Measurements from ENCODE around the gene ERC2.

- TF ChIP-seq CTCF (conservative IDR thresholded peaks at IDR 0.05; ENCODE audit: low read depth, low read length), result no peak
- TF ChIP-seq EZH2 (IDR thresholded peaks at IDR 0.05; ENCODE audit: low read length, unreplicated experiment), result no peak
- no peak for TF ChIP-seq EZH2phosphoT487 (IDR thresholded peaks at IDR 0.05; ENCODE audit: borderline replicate concordance, low read length)
These were observed 588.4 kb downstream of the ERC2 start for GRCh38 chr3:55879901-55880331.

All from PC-3 (cell line).